WI38 (cell line): ENCODE results near the gene SKOR2.
"Not testable (repeated sequence)": the region's sequence is repeated elsewhere in the genome, so short reads cannot be mapped to it uniquely, and the experiment has no call there.

Experiments used
- H3K4me3 ChIP-seq: 2 replicates; pipeline ENCODE4 v1.5.1; 2011; ENCODE audit warnings: low read depth, mild to moderate bottlenecking, control low read depth, low read length
- TF ChIP-seq, protein P1 (sequence below): IDR thresholded peaks from 2 replicates; pipeline ENCODE4 v1.5.1; 2012; ENCODE audit warnings: low read depth, mild to moderate bottlenecking, control low read depth, low read length

The SKOR2 gene

DNA sequence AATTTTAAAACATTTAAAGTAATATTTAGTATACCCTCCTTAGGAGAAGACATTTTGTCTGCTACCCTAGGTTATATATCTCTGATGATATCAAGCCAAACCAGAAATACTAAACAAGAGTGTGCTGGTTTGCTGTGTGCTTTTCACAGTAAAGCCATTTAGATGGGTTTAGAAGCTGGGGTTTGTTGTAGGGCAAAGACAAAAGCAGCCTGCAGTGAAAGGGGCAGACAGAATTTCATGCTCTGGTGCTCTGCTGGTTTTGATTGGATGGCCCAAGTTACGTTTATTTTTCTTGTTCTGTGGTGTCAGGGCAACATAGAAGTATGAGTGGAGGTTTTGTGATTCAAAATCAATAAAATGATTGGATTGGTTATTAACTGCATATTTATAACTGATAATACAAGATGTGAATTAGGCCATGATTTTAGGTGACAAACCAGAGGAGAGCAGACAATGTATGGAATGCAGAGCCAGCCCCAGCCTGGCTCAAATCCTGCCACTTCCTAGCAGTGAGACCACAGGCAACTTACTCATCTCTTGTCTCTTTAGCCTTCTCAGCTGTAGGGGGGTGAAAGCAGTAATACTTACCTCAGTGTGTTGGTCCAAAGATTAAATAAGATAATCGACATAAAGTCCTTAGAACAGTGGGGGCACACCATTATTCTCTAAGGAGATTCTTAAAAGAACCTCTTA lies 44.4 kb downstream of the SKOR2 start:
- TF ChIP-seq, protein P1, sequence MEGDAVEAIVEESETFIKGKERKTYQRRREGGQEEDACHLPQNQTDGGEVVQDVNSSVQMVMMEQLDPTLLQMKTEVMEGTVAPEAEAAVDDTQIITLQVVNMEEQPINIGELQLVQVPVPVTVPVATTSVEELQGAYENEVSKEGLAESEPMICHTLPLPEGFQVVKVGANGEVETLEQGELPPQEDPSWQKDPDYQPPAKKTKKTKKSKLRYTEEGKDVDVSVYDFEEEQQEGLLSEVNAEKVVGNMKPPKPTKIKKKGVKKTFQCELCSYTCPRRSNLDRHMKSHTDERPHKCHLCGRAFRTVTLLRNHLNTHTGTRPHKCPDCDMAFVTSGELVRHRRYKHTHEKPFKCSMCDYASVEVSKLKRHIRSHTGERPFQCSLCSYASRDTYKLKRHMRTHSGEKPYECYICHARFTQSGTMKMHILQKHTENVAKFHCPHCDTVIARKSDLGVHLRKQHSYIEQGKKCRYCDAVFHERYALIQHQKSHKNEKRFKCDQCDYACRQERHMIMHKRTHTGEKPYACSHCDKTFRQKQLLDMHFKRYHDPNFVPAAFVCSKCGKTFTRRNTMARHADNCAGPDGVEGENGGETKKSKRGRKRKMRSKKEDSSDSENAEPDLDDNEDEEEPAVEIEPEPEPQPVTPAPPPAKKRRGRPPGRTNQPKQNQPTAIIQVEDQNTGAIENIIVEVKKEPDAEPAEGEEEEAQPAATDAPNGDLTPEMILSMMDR, result no peak
- no peak overlapping the region for H3K4me3 ChIP-seq

DNA sequence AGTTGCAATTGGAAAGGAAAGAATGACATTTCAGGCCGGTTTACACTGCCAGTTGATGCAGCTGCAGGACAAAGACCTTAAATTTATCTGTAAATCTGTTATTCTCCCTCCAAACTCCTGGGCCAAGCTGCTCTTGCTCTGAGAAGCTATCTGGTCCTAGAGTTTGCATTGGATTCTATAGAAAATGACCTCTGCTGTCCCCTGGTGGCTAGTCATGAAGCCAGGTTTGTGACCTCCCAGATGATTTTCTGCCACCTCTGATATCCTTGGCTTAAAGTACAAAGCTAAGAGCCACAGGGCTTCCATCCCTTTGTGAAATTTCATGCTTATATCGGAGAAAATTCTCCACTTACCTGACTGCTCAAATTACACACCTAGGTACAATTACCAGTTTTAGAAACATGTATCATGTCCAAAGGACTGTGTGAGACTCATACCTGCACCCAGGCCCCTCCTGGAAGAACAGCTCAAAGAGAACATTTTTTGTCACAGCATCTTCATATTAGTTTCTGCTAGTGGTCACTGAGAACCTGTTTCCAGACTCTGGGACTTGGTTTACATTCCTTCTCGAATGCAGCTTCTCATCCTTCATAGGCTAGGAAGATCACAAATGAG lies 46.4 kb downstream of the SKOR2 start:
- TF ChIP-seq, protein P1, result peak; percentile 89
- H3K4me3 ChIP-seq, result no peak overlapping the region

DNA sequence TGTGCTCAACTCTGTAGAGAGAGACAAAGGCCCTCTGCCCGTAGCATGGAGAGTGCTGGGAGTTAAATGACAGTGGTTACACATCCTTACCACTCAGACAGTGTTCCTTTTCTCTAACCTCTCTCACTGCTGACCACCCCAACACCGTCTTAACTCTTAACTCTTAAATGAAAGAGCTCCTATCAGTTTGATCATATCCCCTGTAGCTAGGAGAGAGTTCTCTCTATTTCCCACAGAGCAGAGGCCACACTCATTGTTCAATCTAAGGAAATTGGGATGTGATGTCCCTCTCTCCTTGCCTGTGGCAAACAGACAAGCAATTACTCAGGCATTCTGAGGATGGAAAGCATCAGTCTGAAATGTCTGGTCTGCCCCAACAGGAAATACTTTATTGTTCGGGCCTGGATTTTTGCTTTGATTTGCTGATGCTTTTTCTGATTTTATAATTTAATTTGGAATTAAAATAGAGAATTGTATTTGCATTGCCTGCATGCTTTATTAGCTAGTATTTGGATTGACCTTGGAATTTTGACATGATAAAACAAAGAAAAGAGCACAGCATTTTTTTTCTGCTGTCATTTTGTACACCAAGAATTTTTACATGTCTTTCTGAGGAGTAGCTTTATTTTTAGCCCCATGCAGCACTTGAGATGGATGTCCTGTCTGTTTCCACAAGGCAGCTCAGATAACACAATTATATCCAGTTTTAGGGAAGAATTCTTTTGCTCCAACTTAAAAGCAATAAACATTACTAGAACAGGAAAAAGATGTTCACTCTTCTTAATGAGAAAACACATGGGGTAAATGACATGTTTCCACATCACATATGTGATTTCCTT lies 47.6 kb downstream of the SKOR2 start:
- TF ChIP-seq, protein P1, result no peak

DNA sequence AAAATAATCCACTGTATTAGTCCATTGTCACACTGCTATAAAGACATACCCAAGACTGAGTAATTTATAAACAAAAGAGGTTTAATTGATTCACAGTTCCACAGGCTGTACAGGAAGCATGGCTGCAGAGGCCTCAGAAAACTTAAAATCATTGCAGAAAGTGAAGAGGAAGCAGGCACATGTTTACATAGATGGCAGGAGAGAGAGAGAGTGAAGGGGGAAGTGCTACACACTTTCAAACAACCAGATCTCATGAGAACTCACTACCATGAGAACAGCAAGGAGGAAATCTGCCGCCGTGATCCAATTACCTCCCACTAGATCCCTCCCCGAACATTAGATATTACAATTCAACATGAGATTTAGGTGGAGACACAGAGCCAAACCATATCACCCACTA lies 55.5 kb downstream of the SKOR2 start:
- not testable (repeated sequence) for H3K4me3 ChIP-seq

More for the DNA sequence above, 47.6 kb downstream of the SKOR2 start:
- no peak overlapping the region for H3K4me3 ChIP-seq

DNA sequence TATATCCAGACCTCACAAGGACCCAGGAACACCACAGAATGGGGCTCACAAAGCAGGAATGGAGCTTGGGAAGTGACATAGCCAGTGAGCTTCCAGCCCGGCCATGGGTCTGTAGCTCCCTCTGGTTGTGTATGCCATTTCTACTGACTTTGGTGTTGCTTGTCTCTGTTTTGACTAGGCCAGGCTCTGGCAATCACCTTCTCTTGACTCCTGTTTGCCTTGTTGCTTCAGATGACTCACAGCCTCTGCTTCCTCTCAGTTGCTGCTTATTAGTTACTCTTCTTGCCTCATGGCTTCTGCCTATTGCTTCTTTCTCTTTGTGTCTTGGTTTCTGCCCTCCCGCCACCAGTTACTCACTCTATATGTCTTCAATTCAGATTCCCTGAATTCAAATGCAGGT lies 59.5 kb downstream of the SKOR2 start:
- no peak overlapping the region for H3K4me3 ChIP-seq
- TF ChIP-seq, protein P1, result no peak

DNA sequence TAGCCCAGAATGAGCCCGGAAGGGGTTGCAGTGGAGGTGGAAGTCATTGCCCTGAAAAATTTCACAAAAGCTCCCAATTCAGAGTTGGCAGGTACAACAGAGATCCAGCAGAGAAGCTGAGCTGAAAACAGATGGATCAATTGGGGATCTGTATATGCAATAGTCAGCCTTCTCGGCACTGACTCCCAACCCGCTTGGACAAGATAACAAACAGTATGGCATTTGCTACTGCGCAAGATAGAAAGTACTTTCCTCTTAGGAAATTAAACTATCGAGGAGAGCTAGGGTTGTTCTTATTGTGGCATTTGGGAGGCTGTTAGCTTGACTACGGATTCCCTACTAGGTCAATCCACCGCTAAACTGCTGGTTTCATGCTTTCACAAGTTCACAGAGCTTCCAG lies 63.7 kb downstream of the SKOR2 start:
- H3K4me3 ChIP-seq, result no peak overlapping the region
- TF ChIP-seq, protein P1, result no peak

DNA sequence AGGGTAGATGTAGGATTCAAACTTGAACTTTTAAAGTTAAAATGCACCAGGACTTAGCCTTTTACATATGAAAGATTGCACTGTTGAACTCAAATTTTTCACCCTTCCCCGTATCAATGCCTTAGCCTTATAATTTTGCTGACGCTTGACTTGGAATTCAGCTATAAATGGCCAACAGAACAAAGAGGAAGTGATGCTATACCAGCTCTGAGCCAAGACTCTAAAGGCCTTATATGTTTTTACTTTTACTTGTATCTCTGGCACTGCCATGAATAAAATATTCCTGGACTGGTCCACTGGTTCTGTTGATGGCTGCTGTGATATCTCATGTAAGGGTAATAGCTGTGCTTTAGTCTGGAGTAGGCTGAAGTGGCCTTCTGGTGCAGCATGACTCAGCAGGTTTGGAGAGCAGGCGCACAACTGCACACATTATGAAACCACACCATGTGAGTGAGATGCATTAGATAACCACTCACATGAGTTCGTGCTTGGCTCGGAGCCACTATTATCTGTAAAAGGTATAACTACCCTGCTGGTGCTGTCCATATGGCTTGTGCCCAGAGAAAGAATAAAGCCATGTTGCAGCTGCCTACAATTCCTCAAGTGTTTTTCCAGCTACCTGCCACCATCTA lies 66.9 kb downstream of the SKOR2 start:
- TF ChIP-seq, protein P1, result no peak
- H3K4me3 ChIP-seq, result no peak overlapping the region

DNA sequence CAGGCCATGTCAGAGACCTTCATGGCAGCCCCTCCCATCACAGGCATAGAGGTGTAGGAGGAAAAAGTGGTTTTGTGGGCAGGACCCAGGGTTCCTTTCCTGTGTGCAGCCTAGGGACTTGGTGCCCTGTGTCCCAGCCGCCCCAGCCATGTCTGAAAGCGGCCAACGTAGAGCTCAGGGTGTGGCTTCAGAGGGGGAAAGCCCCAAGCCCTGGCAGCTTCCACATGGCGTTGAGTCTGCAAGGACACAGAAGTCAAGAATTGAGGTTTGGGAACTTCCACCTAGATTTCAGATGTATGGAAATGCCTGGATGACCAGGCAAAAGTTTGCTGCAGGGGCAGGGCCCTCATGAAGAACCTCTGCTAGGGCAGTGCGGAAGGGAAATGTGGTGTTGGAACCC lies 69.3 kb downstream of the SKOR2 start:
- not testable (repeated sequence) for H3K4me3 ChIP-seq
